GM08714 (cell line): ENCODE results near the gene IL22.

ENCODE experiments used
- H3K4me3 ChIP-seq: fragments of 200-500 bp; sonication (Bioruptor generic); 2 replicates; pipeline ENCODE4 v1.5.1; 2014; ENCODE audit warnings: mild to moderate bottlenecking, low read length, inconsistent platforms
- ZNF274 ChIP-seq: IDR thresholded peaks from 2 replicates; pipeline ENCODE4 v1.6.1; 2012; ENCODE audit warnings: mild to moderate bottlenecking, low read depth, low read length

Gene IL22

DNA sequence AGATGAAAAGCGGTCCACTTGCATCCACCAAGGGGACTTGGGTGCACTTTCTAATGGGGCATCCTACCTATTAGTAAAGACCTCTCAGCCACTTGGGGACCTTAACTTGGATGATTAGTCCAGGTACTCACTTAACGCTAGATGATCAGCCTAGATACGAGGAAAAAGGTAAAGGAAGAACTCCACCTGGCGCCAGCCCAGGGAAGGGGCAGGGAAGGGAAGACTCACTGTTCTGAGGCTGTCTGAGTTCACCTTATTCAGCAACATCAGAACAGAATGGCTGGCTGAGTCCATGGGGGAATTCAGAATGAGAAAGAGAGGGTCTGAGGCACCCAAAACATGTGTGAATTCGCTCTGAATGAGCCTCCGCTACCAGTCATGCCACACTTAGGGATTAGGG is 7.1 kb downstream of the IL22 start:
- H3K4me3 ChIP-seq = no peak overlapping the region
- TF ChIP-seq ZNF274 = no peak

- no peak for TF ChIP-seq ZNF274
- no peak overlapping the region for H3K4me3 ChIP-seq
These were observed 8.0 kb downstream of the IL22 start for GRCh38 chr12:68245180-68246021.

- TF ChIP-seq ZNF274 = no peak
- no peak overlapping the region for H3K4me3 ChIP-seq
These were observed 10.6 kb downstream of the IL22 start for GRCh38 chr12:68242777-68243176.

DNA sequence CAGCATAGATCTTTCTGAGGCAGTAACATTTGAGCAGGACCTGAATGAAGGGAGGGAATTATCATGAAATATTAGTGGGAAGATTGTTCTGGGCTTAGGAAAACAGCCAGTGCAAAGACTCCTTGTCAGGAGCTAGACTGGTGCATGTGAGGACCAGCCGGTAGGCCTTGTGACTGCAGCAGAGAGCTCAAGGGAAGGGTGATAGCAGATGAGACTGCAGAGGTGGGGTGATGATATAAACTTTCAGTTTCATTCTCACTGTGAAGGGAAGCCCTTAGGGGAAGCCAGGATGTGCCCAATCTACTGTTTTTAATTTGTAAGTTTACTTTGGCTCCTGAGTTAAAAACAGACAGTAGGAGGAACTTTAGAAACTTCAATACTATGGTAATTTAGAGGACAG is 12.4 kb downstream of the IL22 start:
- TF ChIP-seq ZNF274 = no peak
- no peak overlapping the region; the same call in 1 of the 2 replicates for H3K4me3 ChIP-seq

DNA sequence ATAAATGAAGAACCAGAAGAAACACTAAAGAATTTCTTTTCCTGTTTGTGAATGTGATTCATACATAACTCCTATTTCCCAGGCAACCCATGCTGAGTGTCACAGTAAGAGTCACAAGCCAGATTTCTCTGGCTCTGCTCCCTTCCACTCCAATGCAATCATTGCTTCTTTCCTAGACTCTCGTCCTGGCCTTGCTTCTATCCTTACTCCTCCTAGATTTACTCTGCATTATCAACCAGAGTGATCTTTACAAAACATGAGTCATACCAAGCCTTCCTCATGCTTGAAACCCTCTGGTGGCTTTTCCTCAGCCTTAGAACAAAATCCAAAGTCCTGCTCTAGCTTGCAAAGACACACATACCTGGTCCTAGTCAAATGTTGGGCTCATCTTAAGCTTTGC is 13.3 kb downstream of the IL22 start:
- no peak overlapping the region for H3K4me3 ChIP-seq
- no peak for TF ChIP-seq ZNF274

- no peak for TF ChIP-seq ZNF274
These were observed 14.0 kb downstream of the IL22 start for GRCh38 chr12:68239309-68239982.

GRCh38 chr12:68237619-68238018 is 15.8 kb downstream of the IL22 start:
- H3K4me3 ChIP-seq = no peak overlapping the region
- TF ChIP-seq ZNF274 = no peak

More at GRCh38 chr12:68239309-68239982, 14.0 kb downstream of the IL22 start:
- H3K4me3 ChIP-seq = no peak overlapping the region

DNA sequence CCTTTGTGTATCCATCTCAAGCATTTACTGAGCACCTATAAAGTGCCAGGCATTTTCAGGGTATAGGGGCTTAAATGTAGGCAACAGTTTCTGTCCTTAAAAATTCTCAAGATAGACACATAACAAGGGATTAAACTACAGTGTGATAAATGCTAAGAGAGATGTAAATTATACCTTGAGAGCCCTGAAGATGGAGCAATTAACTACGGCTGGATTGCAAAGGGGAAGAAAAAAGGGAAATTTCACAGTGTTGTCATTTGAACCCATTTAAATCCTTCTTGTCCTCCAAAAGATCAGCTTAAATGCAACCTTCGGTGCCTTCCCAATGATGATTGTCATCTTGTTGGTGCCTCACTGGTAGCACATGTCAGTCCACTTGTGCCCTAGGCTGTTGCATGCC is 16.3 kb downstream of the IL22 start:
- no peak for TF ChIP-seq ZNF274
- peak overlapping the region; percentile 87; the same call in 1 of the 2 replicates for H3K4me3 ChIP-seq

- H3K4me3 ChIP-seq = peak overlapping the region; percentile 87; the same call in 1 of the 2 replicates
- TF ChIP-seq ZNF274 = no peak
These were observed 16.9 kb downstream of the IL22 start for GRCh38 chr12:68236421-68237059.

DNA sequence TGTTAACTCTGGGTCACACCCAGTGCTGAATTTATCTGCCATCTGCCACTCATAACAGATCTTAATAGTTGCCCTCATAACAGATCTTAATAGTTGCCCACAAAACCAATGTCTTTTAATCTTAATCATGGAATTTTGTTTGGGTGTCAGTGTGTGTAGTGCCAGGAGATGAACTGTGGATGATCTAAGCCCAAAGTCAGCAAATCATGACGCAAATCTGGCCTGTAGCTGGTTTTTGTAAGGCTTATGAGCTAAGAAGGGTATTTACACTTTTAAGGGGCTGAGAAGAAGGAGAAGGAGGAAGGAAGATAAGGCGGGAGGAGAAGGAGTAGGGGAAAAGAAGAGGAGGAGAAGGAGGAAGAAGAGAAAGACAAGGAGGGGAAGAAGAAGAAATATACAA is 17.8 kb downstream of the IL22 start:
- H3K4me3 ChIP-seq = no peak overlapping the region
- TF ChIP-seq ZNF274 = no peak

DNA sequence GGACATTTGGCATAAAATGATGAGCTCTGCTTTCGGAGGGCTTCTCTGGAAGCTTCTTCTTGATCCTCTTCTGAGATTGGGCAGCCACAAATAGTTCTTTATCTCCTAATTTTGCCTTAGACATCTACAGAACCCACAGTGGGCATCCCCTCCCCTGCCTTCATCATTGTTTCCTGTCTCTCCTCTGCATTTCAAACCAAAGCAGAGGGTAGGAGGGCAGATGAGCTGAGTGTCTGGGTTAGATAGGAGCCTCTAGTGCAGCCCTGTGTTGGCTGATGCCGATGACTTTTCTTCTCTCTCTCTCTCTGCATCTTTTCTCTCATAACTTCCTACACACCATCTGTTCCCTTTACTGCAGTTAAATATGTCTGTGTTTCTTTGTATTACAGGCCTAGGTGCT is 19.3 kb downstream of the IL22 start:
- TF ChIP-seq ZNF274 = no peak

GRCh38 chr12:68233498-68233897 is 19.9 kb downstream of the IL22 start:
- H3K4me3 ChIP-seq = no peak overlapping the region
- no peak for TF ChIP-seq ZNF274

More for the DNA sequence above, 19.3 kb downstream of the IL22 start:
- H3K4me3 ChIP-seq = no peak overlapping the region

GRCh38 chr12:68231691-68232090 is 21.7 kb downstream of the IL22 start:
- no peak for TF ChIP-seq ZNF274
- no peak overlapping the region for H3K4me3 ChIP-seq

DNA sequence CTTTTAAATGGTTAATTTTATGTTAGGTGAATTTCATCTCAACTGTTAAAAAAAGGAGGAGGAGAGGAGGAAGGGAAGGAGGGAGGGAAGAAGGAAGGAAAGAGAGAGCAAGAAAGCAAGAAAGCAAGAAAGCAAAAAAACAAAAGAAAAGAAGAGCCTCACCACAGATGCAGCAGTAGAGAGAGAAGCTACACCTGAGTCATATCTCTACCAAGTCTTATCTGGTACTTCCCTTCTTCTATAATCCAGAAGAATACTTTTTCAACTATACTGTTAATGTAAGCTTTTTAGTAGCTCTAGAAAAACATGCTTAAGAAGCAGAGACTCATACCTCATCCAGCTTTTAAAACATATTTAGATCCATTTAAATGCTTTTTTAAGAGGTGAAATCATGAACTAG is 22.2 kb downstream of the IL22 start:
- TF ChIP-seq ZNF274 = no peak
- H3K4me3 ChIP-seq = no peak overlapping the region

DNA sequence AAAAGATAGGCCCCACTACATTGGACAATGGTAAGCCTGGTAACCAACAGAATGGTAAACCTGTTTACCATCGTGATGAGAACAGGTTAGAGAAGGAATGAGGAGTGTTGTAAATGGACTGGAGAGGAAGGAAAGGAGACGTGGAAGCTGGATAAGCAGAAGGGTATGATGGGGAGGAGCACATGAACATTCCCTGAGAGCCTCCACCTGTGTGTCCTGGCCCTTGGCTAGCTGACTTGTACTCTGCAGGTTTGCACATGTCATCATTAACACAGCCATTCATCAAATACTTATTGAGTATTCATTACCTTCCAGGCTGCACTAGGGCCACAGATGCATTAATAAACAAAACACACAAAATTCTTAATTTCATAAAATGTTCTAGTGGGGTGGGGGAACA is 23.4 kb downstream of the IL22 start:
- TF ChIP-seq ZNF274 = no peak
- H3K4me3 ChIP-seq = no peak overlapping the region
